KOPT-K1 (cell line): Measurements from ENCODE around the gene NRIP2.

Source experiments
- H3K27ac ChIP-seq: fragments of 200-600 bp; sonication (generic); 2 replicates; pipeline ENCODE4 v1.5.1; 2016; ENCODE audit warnings: antibody characterized with exemption, mild to moderate bottlenecking, low read depth, low read length; ENCODE audit not compliant: poor library complexity, severe bottlenecking
- H3K36me3 ChIP-seq: fragments of 200-600 bp; sonication (generic); 2 replicates; pipeline ENCODE4 v1.5.1; 2017; ENCODE audit warnings: antibody characterized with exemption, mild to moderate bottlenecking, low read length, moderate library complexity; ENCODE audit not compliant: insufficient read depth
- H3K9me3 ChIP-seq: fragments of 200-600 bp; sonication (generic); 2 replicates; pipeline ENCODE4 v1.5.1; 2017; ENCODE audit warnings: antibody characterized with exemption, low read length, mild to moderate bottlenecking; ENCODE audit not compliant: insufficient read depth, poor library complexity, severe bottlenecking

Gene NRIP2

GRCh38 chr12:2857021-2857431 is 22.2 kb upstream of the NRIP2 start, which contains the start of gene TEX52:
TEX52 (minus strand) TSS chr12:2857039; CDS start chr12:2857026, 13 bp downstream.
- Histone ChIP-seq H3K9me3 (no peaks in the 10 kb centered on the region), H3K36me3 (peaks cover 63% of the 10 kb centered on the region), H3K27ac (no peak within 1 kb of the TSS)

GRCh38 chr12:2856051-2856450 is 21.2 kb upstream of the NRIP2 start:
- no peak overlapping the region for H3K27ac ChIP-seq
- H3K36me3 ChIP-seq, result peaks cover 58% of the 10 kb centered on the region
- H3K9me3 ChIP-seq, result no peaks in the 10 kb centered on the region

- H3K27ac ChIP-seq, result no peak overlapping the region
- no peaks in the 10 kb centered on the region for H3K9me3 ChIP-seq
- peaks cover 53% of the 10 kb centered on the region for H3K36me3 ChIP-seq
Observed at GRCh38 chr12:2855546-2855945, 20.7 kb upstream of the NRIP2 start.

- no peak overlapping the region for H3K27ac ChIP-seq
- H3K36me3 ChIP-seq, result peaks cover 46% of the 10 kb centered on the region
- H3K9me3 ChIP-seq, result no peaks in the 10 kb centered on the region
Observed at GRCh38 chr12:2854669-2855453, 20.0 kb upstream of the NRIP2 start.

GRCh38 chr12:2853626-2854025 is 18.8 kb upstream of the NRIP2 start:
- no peak overlapping the region for H3K27ac ChIP-seq
- no peaks in the 10 kb centered on the region for H3K9me3 ChIP-seq
- peaks cover 33% of the 10 kb centered on the region for H3K36me3 ChIP-seq

- H3K9me3 ChIP-seq, result no peaks in the 10 kb centered on the region
- H3K36me3 ChIP-seq, result peaks cover 16% of the 10 kb centered on the region; the same call in 1 of the 2 replicates
- no peak overlapping the region for H3K27ac ChIP-seq
Observed at GRCh38 chr12:2851931-2852330, 17.1 kb upstream of the NRIP2 start.

- no peak overlapping the region for H3K27ac ChIP-seq
- no peaks in the 10 kb centered on the region for H3K9me3 ChIP-seq
- peaks cover 29% of the 10 kb centered on the region for H3K36me3 ChIP-seq
Observed at GRCh38 chr12:2845280-2845679, 10.4 kb upstream of the NRIP2 start.

- Histone ChIP-seq H3K9me3 (no peaks in the 10 kb centered on the region), H3K27ac (no peak overlapping the region), H3K36me3 (peaks cover 31% of the 10 kb centered on the region)
Observed at GRCh38 chr12:2844786-2845185, 10.0 kb upstream of the NRIP2 start.

GRCh38 chr12:2842948-2843347 is 8.1 kb upstream of the NRIP2 start:
- Histone ChIP-seq H3K9me3 (no peaks in the 10 kb centered on the region), H3K27ac (no peak overlapping the region), H3K36me3 (peaks cover 48% of the 10 kb centered on the region)

GRCh38 chr12:2841056-2841650 is 6.3 kb upstream of the NRIP2 start:
- Histone ChIP-seq H3K36me3 (peaks cover 53% of the 10 kb centered on the region), H3K27ac (no peak overlapping the region), H3K9me3 (no peaks in the 10 kb centered on the region)

- Histone ChIP-seq H3K36me3 (peaks cover 50% of the 10 kb centered on the region), H3K27ac (no peak overlapping the region), H3K9me3 (no peaks in the 10 kb centered on the region)
Observed at GRCh38 chr12:2836574-2836973, 1.7 kb upstream of the NRIP2 start.

- peaks cover 48% of the 10 kb centered on the region for H3K36me3 ChIP-seq
- no peak overlapping the region for H3K27ac ChIP-seq
- H3K9me3 ChIP-seq, result no peaks in the 10 kb centered on the region
Observed at GRCh38 chr12:2835691-2836403, 1.0 kb upstream of the NRIP2 start.

GRCh38 chr12:2833810-2834209 is 1.0 kb downstream of the NRIP2 start:
- Histone ChIP-seq H3K9me3 (no peaks in the 10 kb centered on the region), H3K36me3 (peaks cover 52% of the 10 kb centered on the region), H3K27ac (no peak overlapping the region)

- H3K9me3 ChIP-seq, result no peaks in the 10 kb centered on the region
- H3K36me3 ChIP-seq, result peaks cover 52% of the 10 kb centered on the region
- no peak overlapping the region for H3K27ac ChIP-seq
Observed at GRCh38 chr12:2833327-2833726, 1.5 kb downstream of the NRIP2 start.

- peaks cover 56% of the 10 kb centered on the region for H3K36me3 ChIP-seq
- no peaks in the 10 kb centered on the region for H3K9me3 ChIP-seq
Observed at GRCh38 chr12:2832550-2833127, 2.2 kb downstream of the NRIP2 start.

More at GRCh38 chr12:2832550-2833127, 2.2 kb downstream of the NRIP2 start:
- no peak overlapping the region for H3K27ac ChIP-seq
